GM19455 (cell line): ENCODE data around the gene GPR157.
"Not testable (repeated sequence)": the region's sequence is repeated elsewhere in the genome, so short reads cannot be mapped to it uniquely, and the experiment has no call there.

Experiments
- ATAC-seq: cut with Tn5 transposase; IDR thresholded peaks from one replicate; pipeline ENCODE4 v1.9.1; 2021; ENCODE audit not compliant: unreplicated experiment

The GPR157 gene

GRCh38 chr1:9119745-9120144 is 9.2 kb downstream of the GPR157 start:
- no peak for ATAC-seq

GRCh38 chr1:9118186-9118585 is 10.7 kb downstream of the GPR157 start:
- no peak for ATAC-seq

- ATAC-seq, result no peak
These were observed 13.3 kb downstream of the GPR157 start for GRCh38 chr1:9115351-9116205.

GRCh38 chr1:9112961-9113880 is 15.7 kb downstream of the GPR157 start:
- ATAC-seq, result no peak

- ATAC-seq, result no peak
These were observed 16.9 kb downstream of the GPR157 start for GRCh38 chr1:9111957-9112356.

- no peak for ATAC-seq
These were observed 17.6 kb downstream of the GPR157 start for GRCh38 chr1:9111357-9111691.

- no peak for ATAC-seq
These were observed 18.1 kb downstream of the GPR157 start for GRCh38 chr1:9110669-9111356.

- no peak for ATAC-seq
These were observed 20.7 kb downstream of the GPR157 start for GRCh38 chr1:9108056-9108665.

GRCh38 chr1:9107136-9107535 is 21.8 kb downstream of the GPR157 start:
- ATAC-seq, result no peak

- no peak for ATAC-seq
These were observed 22.6 kb downstream of the GPR157 start for GRCh38 chr1:9106286-9106685.

- ATAC-seq, result no peak
These were observed 23.5 kb downstream of the GPR157 start for GRCh38 chr1:9105336-9105867.

GRCh38 chr1:9101510-9102146 is 27.3 kb downstream of the GPR157 start:
- no peak for ATAC-seq

GRCh38 chr1:9100471-9101043 is 28.3 kb downstream of the GPR157 start:
- ATAC-seq, result no peak

- ATAC-seq, result no peak
These were observed 29.3 kb downstream of the GPR157 start for GRCh38 chr1:9099555-9099954.

- ATAC-seq, result no peak
These were observed 30.8 kb downstream of the GPR157 start for GRCh38 chr1:9097947-9098705.

- no peak for ATAC-seq
These were observed 33.1 kb downstream of the GPR157 start for GRCh38 chr1:9095818-9096217.

- ATAC-seq, result not testable (repeated sequence)
These were observed 34.8 kb downstream of the GPR157 start for GRCh38 chr1:9093996-9094595.

GRCh38 chr1:9093581-9093980 is 35.3 kb downstream of the GPR157 start:
- ATAC-seq, result no peak

- no peak for ATAC-seq
These were observed 35.8 kb downstream of the GPR157 start for GRCh38 chr1:9093091-9093490.
